WTC11 (cell line): Measurements from ENCODE around the gene AIFM1.

Experiments
- NR1H2 ChIP-seq: sonication (generic); formaldehyde crosslinking; IDR thresholded peaks from 2 replicates; pipeline ENCODE4 v1.9.0; 2021; ENCODE audit warnings: mild to moderate bottlenecking, moderate library complexity, missing genetic modification reagents
- NR3C1 ChIP-seq: sonication (generic); formaldehyde crosslinking; conservative IDR thresholded peaks from 2 replicates; pipeline ENCODE4 v1.8.1; 2023; ENCODE audit warnings: low read depth, mild to moderate bottlenecking, missing genetic modification reagents
- SP1 ChIP-seq: sonication (generic); formaldehyde crosslinking; conservative IDR thresholded peaks from 2 replicates; pipeline ENCODE4 v1.8.1; 2022; ENCODE audit warnings: missing genetic modification reagents
- TEAD4 ChIP-seq: sonication (generic); formaldehyde crosslinking; IDR thresholded peaks from 2 replicates; pipeline ENCODE4 v1.8.0; 2022; ENCODE audit warnings: mild to moderate bottlenecking, missing genetic modification reagents
- ZBTB21 ChIP-seq: sonication (generic); formaldehyde crosslinking; IDR thresholded peaks from 2 replicates; pipeline ENCODE4 v1.8.1; 2023; ENCODE audit warnings: mild to moderate bottlenecking, missing genetic modification reagents, borderline replicate concordance
- ZNF423 ChIP-seq: fragments of 250-450 bp; sonication (Bioruptor Pico); IDR thresholded peaks from 2 replicates; pipeline ENCODE4 v2.1.2; 2022; ENCODE audit warnings: mild to moderate bottlenecking, moderate library complexity
- TF ChIP-seq, protein P1 (sequence below): fragments of 200-600 bp; IDR thresholded peaks from 2 replicates; pipeline ENCODE4 v1.8.0; 2022; ENCODE audit warnings: antibody characterized with exemption
- TF ChIP-seq, protein P2 (sequence below): sonication (generic); formaldehyde crosslinking; IDR thresholded peaks from 2 replicates; pipeline ENCODE4 v1.8.0; 2022; ENCODE audit warnings: mild to moderate bottlenecking, missing genetic modification reagents
- TF ChIP-seq, protein P3 (sequence below): sonication (generic); formaldehyde crosslinking; IDR thresholded peaks from 2 replicates; pipeline ENCODE4 v1.8.0; 2022; ENCODE audit warnings: mild to moderate bottlenecking, missing genetic modification reagents
- TF ChIP-seq, protein P4 (sequence below): sonication (generic); formaldehyde crosslinking; conservative IDR thresholded peaks from 2 replicates; pipeline ENCODE4 v1.8.1; 2022; ENCODE audit warnings: mild to moderate bottlenecking, missing genetic modification reagents
- TF ChIP-seq, protein P5 (sequence below): sonication (generic); formaldehyde crosslinking; IDR thresholded peaks from 2 replicates; pipeline ENCODE4 v1.8.1; 2023; ENCODE audit warnings: mild to moderate bottlenecking, missing genetic modification reagents, moderate library complexity
- TF ChIP-seq, protein P6 (sequence below): sonication (generic); formaldehyde crosslinking; IDR thresholded peaks from 2 replicates; pipeline ENCODE4 v1.8.1; 2022; ENCODE audit warnings: low read depth, mild to moderate bottlenecking, moderate library complexity, missing genetic modification reagents, borderline replicate concordance

DNA sequence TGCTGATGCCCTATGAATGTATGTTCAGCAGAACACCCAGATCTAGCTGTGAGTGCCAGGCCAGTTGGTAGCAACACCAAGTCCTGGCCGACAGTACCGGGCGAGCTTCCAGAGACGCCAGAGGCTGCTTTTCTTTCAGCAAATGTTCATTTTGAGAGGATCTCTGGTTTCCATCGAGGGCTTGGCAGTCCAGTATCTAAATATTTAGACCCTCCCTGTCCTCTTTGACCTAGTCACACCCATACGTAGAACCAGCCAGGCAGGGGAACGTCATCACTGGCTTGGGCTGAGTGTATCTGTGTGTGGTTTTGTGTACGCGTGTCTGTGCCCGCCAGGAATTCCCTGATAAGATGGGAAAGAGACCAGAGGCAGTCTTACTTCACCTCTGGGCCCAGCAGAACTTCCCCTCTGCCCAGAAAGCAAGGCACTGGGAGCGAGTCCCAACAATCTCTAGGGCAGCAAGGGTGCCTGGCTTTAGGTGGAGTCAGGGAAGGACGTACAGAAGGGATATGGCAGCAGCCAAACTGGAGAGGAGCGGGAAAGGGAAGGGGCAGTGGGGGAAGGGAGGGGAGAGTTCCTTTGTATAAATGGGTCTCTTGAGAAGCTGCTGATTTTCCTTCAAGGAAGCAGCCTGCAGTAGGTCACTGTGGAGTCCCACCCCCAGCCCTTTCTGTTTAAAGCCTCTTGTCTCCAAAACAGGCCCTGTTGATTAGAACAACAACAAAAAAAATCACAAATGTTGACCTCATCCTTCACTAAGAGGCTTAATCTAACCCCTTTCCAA is 40.4 kb downstream of the AIFM1 start:
- TF ChIP-seq NR3C1 (CRISPR knock-in tag) (no peak), SP1 (CRISPR knock-in tag) (no peak), NR1H2 (CRISPR knock-in tag) (no peak), ZNF423 (CRISPR knock-in tag) (no peak), TEAD4 (no peak), ZBTB21 (no peak)
- TF ChIP-seq, protein P1, sequence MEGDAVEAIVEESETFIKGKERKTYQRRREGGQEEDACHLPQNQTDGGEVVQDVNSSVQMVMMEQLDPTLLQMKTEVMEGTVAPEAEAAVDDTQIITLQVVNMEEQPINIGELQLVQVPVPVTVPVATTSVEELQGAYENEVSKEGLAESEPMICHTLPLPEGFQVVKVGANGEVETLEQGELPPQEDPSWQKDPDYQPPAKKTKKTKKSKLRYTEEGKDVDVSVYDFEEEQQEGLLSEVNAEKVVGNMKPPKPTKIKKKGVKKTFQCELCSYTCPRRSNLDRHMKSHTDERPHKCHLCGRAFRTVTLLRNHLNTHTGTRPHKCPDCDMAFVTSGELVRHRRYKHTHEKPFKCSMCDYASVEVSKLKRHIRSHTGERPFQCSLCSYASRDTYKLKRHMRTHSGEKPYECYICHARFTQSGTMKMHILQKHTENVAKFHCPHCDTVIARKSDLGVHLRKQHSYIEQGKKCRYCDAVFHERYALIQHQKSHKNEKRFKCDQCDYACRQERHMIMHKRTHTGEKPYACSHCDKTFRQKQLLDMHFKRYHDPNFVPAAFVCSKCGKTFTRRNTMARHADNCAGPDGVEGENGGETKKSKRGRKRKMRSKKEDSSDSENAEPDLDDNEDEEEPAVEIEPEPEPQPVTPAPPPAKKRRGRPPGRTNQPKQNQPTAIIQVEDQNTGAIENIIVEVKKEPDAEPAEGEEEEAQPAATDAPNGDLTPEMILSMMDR: no peak
- TF ChIP-seq, protein P2, sequence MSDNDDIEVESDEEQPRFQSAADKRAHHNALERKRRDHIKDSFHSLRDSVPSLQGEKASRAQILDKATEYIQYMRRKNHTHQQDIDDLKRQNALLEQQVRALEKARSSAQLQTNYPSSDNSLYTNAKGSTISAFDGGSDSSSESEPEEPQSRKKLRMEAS (CRISPR knock-in tag): no peak
- TF ChIP-seq, protein P3, sequence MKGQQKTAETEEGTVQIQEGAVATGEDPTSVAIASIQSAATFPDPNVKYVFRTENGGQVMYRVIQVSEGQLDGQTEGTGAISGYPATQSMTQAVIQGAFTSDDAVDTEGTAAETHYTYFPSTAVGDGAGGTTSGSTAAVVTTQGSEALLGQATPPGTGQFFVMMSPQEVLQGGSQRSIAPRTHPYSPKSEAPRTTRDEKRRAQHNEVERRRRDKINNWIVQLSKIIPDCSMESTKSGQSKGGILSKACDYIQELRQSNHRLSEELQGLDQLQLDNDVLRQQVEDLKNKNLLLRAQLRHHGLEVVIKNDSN: no peak
- TF ChIP-seq, protein P4, sequence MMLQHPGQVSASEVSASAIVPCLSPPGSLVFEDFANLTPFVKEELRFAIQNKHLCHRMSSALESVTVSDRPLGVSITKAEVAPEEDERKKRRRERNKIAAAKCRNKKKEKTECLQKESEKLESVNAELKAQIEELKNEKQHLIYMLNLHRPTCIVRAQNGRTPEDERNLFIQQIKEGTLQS: no peak
- TF ChIP-seq, protein P5, sequence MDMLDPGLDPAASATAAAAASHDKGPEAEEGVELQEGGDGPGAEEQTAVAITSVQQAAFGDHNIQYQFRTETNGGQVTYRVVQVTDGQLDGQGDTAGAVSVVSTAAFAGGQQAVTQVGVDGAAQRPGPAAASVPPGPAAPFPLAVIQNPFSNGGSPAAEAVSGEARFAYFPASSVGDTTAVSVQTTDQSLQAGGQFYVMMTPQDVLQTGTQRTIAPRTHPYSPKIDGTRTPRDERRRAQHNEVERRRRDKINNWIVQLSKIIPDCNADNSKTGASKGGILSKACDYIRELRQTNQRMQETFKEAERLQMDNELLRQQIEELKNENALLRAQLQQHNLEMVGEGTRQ (CRISPR knock-in tag): no peak
- TF ChIP-seq, protein P6, sequence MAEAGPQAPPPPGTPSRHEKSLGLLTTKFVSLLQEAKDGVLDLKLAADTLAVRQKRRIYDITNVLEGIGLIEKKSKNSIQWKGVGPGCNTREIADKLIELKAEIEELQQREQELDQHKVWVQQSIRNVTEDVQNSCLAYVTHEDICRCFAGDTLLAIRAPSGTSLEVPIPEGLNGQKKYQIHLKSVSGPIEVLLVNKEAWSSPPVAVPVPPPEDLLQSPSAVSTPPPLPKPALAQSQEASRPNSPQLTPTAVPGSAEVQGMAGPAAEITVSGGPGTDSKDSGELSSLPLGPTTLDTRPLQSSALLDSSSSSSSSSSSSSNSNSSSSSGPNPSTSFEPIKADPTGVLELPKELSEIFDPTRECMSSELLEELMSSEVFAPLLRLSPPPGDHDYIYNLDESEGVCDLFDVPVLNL: no peak
